Activated naive CD4-positive, alpha-beta T cell treated with anti-CD3 and anti-CD28 coated beads, Interleukin-2, amount 50 U/mL, for 72 hours (primary cell): Measurements from ENCODE around the gene PSD2. TPM values are rescaled to one million over a fixed set of nuclear protein-coding genes. Genes with fewer than 3 reads are reported as not detected.

Experiments used
- ATAC-seq, 2 donors: fragments of 150-1000 bp; cut with Tn5 transposase; 2 replicates each; pipeline ENCODE4 v1.10.0; 2021; ENCODE audit warnings: mild to moderate bottlenecking in 2 of 2, moderate library complexity in 2 of 2
- DNase-seq, 2 donors: peaks; one replicate each; pipeline ENCODE4 v3.0.0; 2021 to 2022; ENCODE audit warnings: low spot score in 2 of 2
- H3K27ac Mint-ChIP-seq, 2 donors: one replicate each; pipeline ENCODE4 v1.8.0; 2022; ENCODE audit warnings: mild to moderate bottlenecking in 2 of 2, mixed read lengths in 2 of 2
- H3K36me3 Mint-ChIP-seq, 2 donors: one replicate each; pipeline ENCODE4 v1.8.0; 2022; ENCODE audit warnings: mixed read lengths in 2 of 2
- H3K9me3 Mint-ChIP-seq, 2 donors: one replicate each; pipeline ENCODE4 v1.8.0; 2022; ENCODE audit warnings: mixed read lengths in 2 of 2
- total RNA-seq, 2 donors: library from RNA; stranded (reverse); gene quantifications; one replicate each; pipeline ENCODE4 v1.2.3, GENCODE V29; 2022

The PSD2 gene
- total RNA-seq, 2 donors from 2014 or later, result not detected

DNA sequence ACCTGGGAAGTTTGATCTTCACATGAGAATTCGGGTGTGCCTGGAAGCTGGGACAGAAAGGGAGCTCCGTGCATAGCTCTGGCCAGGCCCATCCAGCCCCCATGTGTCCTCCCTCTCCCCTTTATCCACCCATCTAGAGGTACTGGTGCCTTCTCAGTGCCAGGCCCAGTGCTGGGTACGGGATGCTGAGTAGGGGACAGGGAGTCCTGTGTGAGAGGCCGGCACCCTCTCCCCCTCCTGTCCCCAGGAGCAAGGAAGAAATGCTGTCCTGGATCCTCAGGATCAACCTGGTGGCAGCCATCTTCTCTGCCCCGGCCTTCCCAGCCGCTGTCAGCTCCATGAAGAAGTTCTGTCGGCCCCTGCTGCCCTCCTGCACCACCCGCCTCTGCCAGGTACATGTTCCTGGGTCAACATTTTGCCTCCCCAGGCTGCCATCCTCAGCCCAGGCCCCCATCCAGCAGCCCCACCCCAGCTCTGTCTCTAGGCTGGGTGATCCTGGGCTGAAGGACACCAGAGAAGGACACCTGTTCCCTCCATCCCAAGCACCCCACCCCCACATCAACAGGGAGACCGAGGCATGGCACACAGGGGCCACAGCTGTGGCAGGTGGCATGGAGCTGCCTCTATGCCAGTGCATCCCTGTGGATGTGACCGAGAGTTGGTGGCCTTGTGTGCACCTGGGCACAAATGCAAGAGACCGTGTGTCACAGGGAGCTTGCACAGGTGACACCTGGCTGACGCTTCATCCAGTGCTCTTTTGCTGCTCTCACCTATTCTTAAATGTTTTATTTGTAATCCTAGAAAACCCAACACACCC is 43.0 kb downstream of the PSD2 start:
- Mint-ChIP-seq H3K9me3 (no peaks in the 10 kb centered on the region), H3K36me3 (no peaks in the 10 kb centered on the region), H3K27ac (no peak overlapping the region)
- DNase-seq (peak in 1 of 2 donors; percentile 34), ATAC-seq (no peak)

DNA sequence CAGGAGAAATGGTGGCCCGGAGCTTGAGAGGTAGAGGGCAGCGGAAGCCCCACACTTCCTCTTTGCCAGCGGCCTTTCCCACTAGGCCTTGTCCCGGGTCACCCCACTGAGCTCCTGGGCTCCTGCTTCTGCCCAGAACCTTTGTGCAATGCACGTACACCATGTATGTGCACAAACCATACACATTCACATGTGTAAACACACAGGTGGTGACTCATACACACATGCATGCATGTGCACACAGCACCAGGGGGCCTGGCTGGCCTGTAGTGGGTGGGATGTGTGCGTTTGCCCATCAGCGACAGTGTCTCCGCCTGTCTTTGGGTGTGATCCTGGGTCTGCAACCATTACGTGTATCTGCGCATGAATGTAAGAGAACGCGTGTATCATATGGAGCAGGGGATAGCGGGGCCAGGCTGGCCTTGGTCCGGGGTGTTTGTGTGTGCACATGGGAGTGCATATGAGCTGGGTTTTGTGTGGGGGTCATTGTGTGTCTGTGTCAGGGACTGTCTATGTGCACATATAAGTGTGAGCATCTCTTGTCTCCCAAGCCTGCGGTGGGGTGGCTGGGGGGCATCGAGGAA is 43.7 kb downstream of the PSD2 start:
- ATAC-seq, result no peak
- H3K36me3 Mint-ChIP-seq, result no peaks in the 10 kb centered on the region
- no peaks in the 10 kb centered on the region for H3K9me3 Mint-ChIP-seq
- DNase-seq, result peak in 1 of 2 donors; percentile 39
- no peak overlapping the region for H3K27ac Mint-ChIP-seq

GRCh38 chr5:139839918-139840317 is 44.3 kb downstream of the PSD2 start:
- Mint-ChIP-seq H3K27ac (no peak overlapping the region), H3K9me3 (no peaks in the 10 kb centered on the region), H3K36me3 (no peaks in the 10 kb centered on the region)
- DNase-seq, result peak in 1 of 2 donors; percentile 48
- ATAC-seq, result no peak

DNA sequence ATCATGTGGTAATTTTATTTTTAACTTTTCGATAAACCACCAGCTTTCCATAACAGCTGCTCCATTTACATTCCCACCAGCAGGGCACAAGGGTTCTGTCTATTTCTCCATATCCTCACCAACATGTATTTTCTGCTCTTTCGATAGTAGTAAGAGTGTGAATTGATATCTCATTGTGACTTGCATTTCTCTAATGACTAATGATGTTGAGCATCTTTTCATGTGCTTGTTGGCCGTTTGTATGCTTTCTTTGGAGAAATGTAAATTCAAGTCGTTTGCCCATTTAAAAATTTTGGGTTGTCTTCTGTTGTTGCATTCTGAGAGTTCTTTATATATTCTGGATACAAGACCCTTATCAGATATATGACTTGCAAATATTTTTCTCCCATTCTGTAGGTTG is 45.9 kb downstream of the PSD2 start:
- no peak overlapping the region for H3K27ac Mint-ChIP-seq
- no peaks in the 10 kb centered on the region for H3K36me3 Mint-ChIP-seq
- ATAC-seq (no peak), DNase-seq (no peak)
- no peaks in the 10 kb centered on the region for H3K9me3 Mint-ChIP-seq

DNA sequence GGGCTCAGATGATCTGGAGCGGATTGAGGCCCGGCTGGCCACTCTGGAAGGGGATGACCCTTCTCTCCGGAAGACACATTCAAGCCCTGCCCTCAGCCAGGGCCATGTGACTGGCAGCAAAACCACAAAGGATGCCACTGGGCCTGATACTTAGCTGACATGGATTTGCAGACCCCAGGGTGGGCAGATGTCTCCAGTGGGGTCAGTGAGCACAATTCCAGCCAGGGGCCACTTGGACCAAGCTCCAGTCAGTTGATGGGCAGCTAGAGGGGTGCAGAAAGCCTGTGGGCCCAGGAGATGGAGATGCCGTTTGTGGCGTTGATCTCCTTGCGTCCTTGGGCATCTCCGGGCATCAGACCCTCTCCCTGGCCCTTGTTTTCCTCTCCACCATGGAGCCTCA is 46.7 kb downstream of the PSD2 start:
- ATAC-seq, result no peak
- Mint-ChIP-seq H3K36me3 (no peaks in the 10 kb centered on the region), H3K27ac (no peak overlapping the region), H3K9me3 (no peaks in the 10 kb centered on the region)
- DNase-seq, result peak in 1 of 2 donors; percentile 20

DNA sequence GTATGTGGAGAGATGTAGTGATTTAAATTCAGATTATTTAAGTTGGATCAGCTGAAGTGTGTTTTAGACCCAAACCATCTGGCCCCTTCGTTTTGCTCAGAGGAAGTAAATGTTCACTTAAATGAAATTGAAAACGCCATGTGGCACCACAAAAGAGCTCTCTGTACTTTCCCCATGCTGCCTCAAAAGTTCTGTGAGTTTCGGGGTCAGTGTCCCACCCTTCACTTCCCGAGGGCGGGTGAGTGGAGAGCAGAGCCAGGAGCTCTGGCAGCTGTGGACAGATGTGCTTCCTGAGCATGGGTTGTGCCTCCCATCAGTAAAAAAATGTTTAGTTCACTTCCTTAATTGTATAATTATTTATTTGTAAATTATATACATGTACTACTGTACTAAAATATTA is 48.4 kb downstream of the PSD2 start:
- Mint-ChIP-seq H3K27ac (no peak overlapping the region), H3K36me3 (no peaks in the 10 kb centered on the region), H3K9me3 (no peaks in the 10 kb centered on the region)
- DNase-seq, result no peak
- ATAC-seq, result no peak

- H3K27ac Mint-ChIP-seq, result peak overlapping the region in 1 of 2 donors; percentile 44
- H3K9me3 Mint-ChIP-seq, result no peaks in the 10 kb centered on the region
- DNase-seq, result peak; percentile 58
- ATAC-seq, result peak in 1 of 2 donors; percentile 51
- no peaks in the 10 kb centered on the region for H3K36me3 Mint-ChIP-seq
Measured at GRCh38 chr5:139844472-139845145, 49.0 kb downstream of the PSD2 start.

DNA sequence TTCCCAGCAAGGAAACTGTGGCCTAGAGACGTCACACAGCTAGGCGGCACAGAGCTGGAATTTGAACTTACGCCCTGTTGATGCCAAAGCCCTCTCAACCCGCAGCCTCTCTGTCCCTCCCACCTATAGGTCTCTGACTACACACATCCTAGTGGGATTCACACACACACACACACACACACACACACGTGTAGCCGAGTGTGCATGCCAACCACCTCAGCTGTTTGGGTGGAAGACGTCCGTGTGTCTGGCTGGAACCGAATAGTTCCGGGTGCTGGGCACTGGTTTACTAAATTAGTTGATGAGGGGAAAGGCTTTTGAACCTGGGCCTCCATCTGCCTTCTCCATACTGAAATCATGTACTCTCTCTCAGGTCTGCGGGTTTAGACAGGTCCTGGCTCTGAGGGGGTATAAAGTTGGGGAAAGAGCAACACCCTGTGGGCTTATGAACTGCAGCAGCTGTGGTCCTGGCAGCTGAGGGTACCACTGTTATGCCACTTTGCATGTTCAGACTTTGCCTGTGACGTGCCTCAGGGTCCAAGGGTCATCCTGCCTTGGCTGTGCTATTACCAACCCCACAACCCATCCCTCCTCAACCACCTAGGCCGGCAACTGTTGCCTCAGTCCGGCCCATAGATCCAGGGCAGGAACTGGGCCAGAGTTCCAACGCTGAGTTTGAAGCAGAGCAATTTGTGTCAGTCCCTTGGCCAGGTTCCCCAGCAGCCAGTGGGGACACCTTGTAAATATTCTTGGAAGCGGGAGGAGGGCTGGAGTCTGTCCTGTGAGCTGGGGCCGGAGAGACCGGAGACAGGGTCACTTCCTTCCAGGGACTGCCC is 50.5 kb downstream of the PSD2 start:
- DNase-seq (peak in 1 of 2 donors; percentile 37), ATAC-seq (no peak)
- H3K9me3 Mint-ChIP-seq, result no peaks in the 10 kb centered on the region
- H3K36me3 Mint-ChIP-seq, result no peaks in the 10 kb centered on the region
- H3K27ac Mint-ChIP-seq, result no peak overlapping the region

DNA sequence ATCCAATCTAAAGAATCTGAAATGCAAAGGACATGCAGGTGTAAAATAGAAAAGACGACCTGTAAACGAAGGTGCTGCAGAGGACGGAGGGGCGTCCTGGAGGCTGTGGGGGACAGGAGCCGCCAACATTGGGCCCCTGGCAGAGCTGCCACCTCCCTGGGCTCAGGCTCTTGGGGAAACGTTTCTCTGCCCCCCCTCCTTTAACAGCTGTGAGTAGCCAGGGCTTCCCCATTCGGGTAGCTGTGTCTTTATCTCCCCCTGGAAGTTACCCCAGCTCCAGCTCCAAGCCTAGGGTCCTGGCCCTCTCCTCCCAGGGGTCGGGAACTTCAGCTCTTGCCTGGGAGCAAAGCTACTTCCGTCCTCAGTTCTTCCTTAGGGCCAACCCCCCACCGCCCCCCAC is 51.5 kb downstream of the PSD2 start:
- ATAC-seq (no peak), DNase-seq (peak in 1 of 2 donors; percentile 21)
- no peaks in the 10 kb centered on the region for H3K36me3 Mint-ChIP-seq
- H3K9me3 Mint-ChIP-seq, result no peaks in the 10 kb centered on the region
- H3K27ac Mint-ChIP-seq, result no peak overlapping the region

GRCh38 chr5:139847790-139848507 is 52.3 kb downstream of the PSD2 start:
- Mint-ChIP-seq H3K9me3 (no peaks in the 10 kb centered on the region), H3K27ac (no peak overlapping the region), H3K36me3 (no peaks in the 10 kb centered on the region)
- ATAC-seq (peak; percentile 80 to 92), DNase-seq (peak; percentile 61 to 79)

GRCh38 chr5:139848508-139849100 is 53.0 kb downstream of the PSD2 start:
- H3K27ac Mint-ChIP-seq, result no peak overlapping the region
- ATAC-seq (peak; percentile 18 to 26), DNase-seq (no peak)
- no peaks in the 10 kb centered on the region for H3K36me3 Mint-ChIP-seq
- H3K9me3 Mint-ChIP-seq, result no peaks in the 10 kb centered on the region

DNA sequence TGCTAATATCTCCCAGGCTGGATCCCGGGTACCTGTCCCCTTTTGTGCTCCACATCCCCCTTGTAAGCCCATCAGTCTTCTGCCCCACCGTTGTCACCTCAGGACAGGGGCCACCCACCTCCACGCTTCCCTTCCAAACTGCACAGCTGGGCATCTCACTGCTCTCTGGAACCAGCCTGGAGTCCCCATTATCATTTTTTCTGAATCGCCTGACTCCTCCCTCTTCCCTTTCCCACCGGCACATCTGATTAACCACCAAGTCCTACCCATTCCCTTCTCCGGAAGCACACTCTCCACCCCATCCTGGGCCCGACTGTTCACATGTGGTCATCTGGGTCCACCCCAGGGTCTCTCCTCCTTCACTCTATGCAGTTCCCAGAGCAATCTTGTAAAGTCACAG is 53.9 kb downstream of the PSD2 start:
- peak overlapping the region in 1 of 2 donors; percentile 40 for H3K27ac Mint-ChIP-seq
- DNase-seq, result no peak

GRCh38 chr5:139849942-139850341 is 54.3 kb downstream of the PSD2 start:
- ATAC-seq (no peak), DNase-seq (no peak)
- Mint-ChIP-seq H3K27ac (peak overlapping the region in 1 of 2 donors; percentile 40), H3K9me3 (no peaks in the 10 kb centered on the region), H3K36me3 (no peaks in the 10 kb centered on the region)

More for the DNA sequence above, 53.9 kb downstream of the PSD2 start:
- ATAC-seq, result no peak
- Mint-ChIP-seq H3K9me3 (no peaks in the 10 kb centered on the region), H3K36me3 (no peaks in the 10 kb centered on the region)

DNA sequence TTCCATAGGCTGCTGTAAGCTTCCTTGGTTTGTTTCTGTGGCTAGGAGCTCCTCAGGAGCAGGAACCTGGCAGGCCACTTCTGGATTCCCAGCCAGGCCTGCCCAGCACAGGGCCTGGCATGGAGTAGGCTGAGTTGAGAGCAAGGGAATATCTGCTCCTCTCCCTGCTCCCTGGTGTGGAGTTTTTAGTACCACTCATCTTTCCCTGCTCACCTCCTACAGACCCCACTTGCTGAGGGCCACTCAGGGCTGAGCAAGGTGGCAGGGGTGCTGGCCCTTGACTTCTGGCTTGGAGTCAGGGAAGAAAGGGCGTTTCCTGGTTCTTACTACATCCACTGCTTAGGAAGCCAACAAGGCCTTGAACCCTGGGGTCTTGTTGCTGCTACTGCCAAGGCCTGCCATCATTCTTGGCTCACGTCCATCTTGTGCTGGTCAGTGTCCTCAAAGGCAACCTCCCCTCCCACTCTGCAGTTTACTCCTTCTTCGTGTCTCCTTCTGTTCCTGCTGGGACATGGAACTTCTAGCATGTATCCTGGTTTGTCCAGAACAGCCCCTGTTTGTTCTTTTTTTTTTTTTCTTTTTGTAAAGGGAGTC is 54.9 kb downstream of the PSD2 start:
- Mint-ChIP-seq H3K9me3 (no peaks in the 10 kb centered on the region), H3K36me3 (no peaks in the 10 kb centered on the region), H3K27ac (peak overlapping the region in 1 of 2 donors; percentile 40)
- DNase-seq, result no peak
- no peak for ATAC-seq

DNA sequence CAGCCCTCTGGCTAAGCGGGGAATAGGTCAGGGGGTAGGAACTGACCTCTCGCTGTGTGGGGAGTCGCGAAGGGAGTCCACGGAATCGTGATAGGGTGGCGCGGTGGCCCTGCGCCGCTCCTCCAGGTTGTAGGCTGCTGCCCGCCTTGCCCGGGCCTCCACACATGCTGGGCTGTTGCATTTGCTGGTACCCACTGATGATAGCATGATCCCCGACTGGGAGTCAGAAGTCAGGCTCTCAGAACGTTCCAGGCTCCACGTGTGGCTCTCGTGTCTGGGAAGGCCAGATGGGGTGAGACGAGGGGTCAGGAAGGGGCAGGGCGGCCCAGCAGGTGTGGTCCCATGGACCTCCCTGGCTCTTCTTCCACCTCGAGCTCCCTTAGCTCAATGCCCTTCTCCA is 56.0 kb downstream of the PSD2 start:
- DNase-seq, result no peak
- no peak for ATAC-seq
- H3K36me3 Mint-ChIP-seq, result no peaks in the 10 kb centered on the region
- no peaks in the 10 kb centered on the region for H3K9me3 Mint-ChIP-seq
- H3K27ac Mint-ChIP-seq, result peak overlapping the region in 1 of 2 donors; percentile 44
